GM10847 (cell line): ENCODE data around the gene GPRC5A.

Experiments
- POLR2A ChIP-seq: IDR thresholded peaks from 2 replicates; pipeline ENCODE4 v1.6.1; 2011; ENCODE audit not compliant: insufficient read length; ENCODE audit errors: extremely low read depth

Gene GPRC5A

GRCh38 chr12:12891080-12891880 lies at the start of gene GPRC5A:
Gene GPRC5A, plus strand, starts transcription at chr12:12891562. Its CDS starts 16,688 bp downstream, at chr12:12908250.
- no peak for TF ChIP-seq POLR2A

- TF ChIP-seq POLR2A = no peak
Observed at GRCh38 chr12:12845794-12846243, 45.5 kb upstream of the GPRC5A start.

GRCh38 chr12:12853435-12853834 lies 37.9 kb upstream of the GPRC5A start:
- TF ChIP-seq POLR2A = no peak

- no peak for TF ChIP-seq POLR2A
Observed at GRCh38 chr12:12859690-12860089, 31.7 kb upstream of the GPRC5A start.

- TF ChIP-seq POLR2A = no peak
Observed at GRCh38 chr12:12864243-12864642, 27.1 kb upstream of the GPRC5A start.

- no peak for TF ChIP-seq POLR2A
Observed at GRCh38 chr12:12868477-12869235, 22.7 kb upstream of the GPRC5A start.

GRCh38 chr12:12870465-12870864 lies 20.9 kb upstream of the GPRC5A start:
- TF ChIP-seq POLR2A = no peak

- TF ChIP-seq POLR2A = no peak
Observed at GRCh38 chr12:12871587-12872138, 19.7 kb upstream of the GPRC5A start.

GRCh38 chr12:12872139-12872933 lies 19.0 kb upstream of the GPRC5A start:
- no peak for TF ChIP-seq POLR2A

- TF ChIP-seq POLR2A = no peak
Observed at GRCh38 chr12:12872934-12873275, 18.5 kb upstream of the GPRC5A start.

GRCh38 chr12:12874029-12874428 lies 17.3 kb upstream of the GPRC5A start:
- TF ChIP-seq POLR2A = no peak

GRCh38 chr12:12877153-12877768 lies 14.1 kb upstream of the GPRC5A start:
- TF ChIP-seq POLR2A = no peak

- TF ChIP-seq POLR2A = no peak
Observed at GRCh38 chr12:12877781-12878455, 13.4 kb upstream of the GPRC5A start.

- no peak for TF ChIP-seq POLR2A
Observed at GRCh38 chr12:12880537-12880936, 10.8 kb upstream of the GPRC5A start.

- no peak for TF ChIP-seq POLR2A
Observed at GRCh38 chr12:12881151-12881909, 10.0 kb upstream of the GPRC5A start.
